Stomach smooth muscle (tissue), 2 donors: ENCODE results near the gene ASXL1.

Experiments used
- H3K27ac ChIP-seq: one replicate; pipeline ENCODE4 v1.7.0; 2013; ENCODE audit warnings: mild to moderate bottlenecking, low read length, inconsistent platforms
- H3K27me3 ChIP-seq, 2 donors: one replicate each; pipeline ENCODE4 v1.7.0; 2013; ENCODE audit warnings: low read length in 2 of 2; ENCODE audit not compliant: insufficient read depth in 2 of 2, control insufficient read depth in 1 of 2
- H3K36me3 ChIP-seq, 2 donors: one replicate each; pipeline ENCODE4 v1.7.0; 2013; ENCODE audit warnings: low read length in 2 of 2; ENCODE audit not compliant: control insufficient read depth in 2 of 2, insufficient read depth in 2 of 2
- H3K4me1 ChIP-seq: one replicate; pipeline ENCODE4 v1.7.0; 2013; ENCODE audit warnings: low read length; ENCODE audit not compliant: control insufficient read depth, insufficient read depth
- H3K4me3 ChIP-seq, 2 donors: one replicate each; pipeline ENCODE4 v1.7.0; 2013; ENCODE audit warnings: low read length in 2 of 2
- H3K9ac ChIP-seq, 2 donors: one replicate each; pipeline ENCODE4 v1.7.0; 2013; ENCODE audit warnings: low read length in 2 of 2, mild to moderate bottlenecking in 1 of 2
- H3K9me3 ChIP-seq, 2 donors: one replicate each; pipeline ENCODE4 v1.7.0; 2013; ENCODE audit warnings: low read length in 2 of 2; ENCODE audit not compliant: control insufficient read depth in 2 of 2
- donor health status: healthy.
- donor health status: Pancreatic carcinoma.

The ASXL1 gene

DNA sequence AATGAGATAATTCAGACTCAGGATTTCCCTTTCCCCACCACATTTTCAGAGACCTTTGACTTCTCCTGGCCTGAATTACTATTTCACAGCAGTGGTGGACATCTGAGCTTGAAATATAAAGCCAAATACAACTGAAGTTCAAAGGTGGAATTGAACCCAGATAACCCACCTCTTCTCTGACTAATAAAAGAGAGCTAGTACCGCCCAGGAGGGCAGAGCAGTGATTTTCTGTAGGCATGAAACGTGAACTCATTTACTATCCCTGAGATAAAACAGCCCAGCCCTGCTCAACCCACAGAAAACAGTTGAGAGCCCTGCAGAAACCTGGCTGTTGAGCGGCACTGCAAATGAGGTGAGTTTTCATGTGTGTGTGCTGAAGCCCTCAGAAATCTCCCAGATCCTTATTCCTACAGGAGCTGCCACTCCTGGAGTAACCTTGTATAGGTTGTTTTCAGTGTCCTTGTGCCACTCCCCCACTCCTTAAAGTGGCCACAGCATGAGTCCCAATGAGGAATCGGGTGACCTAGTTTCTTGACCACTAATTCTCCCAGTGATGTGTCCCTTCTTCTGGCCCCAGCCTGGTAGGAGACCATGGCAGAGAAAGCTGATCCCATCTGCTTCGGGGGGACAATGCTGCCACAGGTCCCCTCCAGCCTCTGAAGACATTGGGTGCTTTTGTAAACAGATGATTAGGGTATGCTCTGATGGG is 127.8 kb downstream of the ASXL1 start:
- H3K27me3 ChIP-seq: no peaks in the 10 kb centered on the region
- no peak overlapping the region for H3K4me3 ChIP-seq
- no peaks in the 10 kb centered on the region for H3K36me3 ChIP-seq
- H3K4me1 ChIP-seq: peaks cover 29% of the 10 kb centered on the region
- no peak overlapping the region for H3K9ac ChIP-seq
- no peaks in the 10 kb centered on the region for H3K9me3 ChIP-seq
- H3K27ac ChIP-seq: peak overlapping the region; percentile 31

- Histone ChIP-seq H3K36me3 (no peaks in the 10 kb centered on the region), H3K4me3 (no peak overlapping the region), H3K4me1 (peaks cover 17% of the 10 kb centered on the region), H3K27ac (no peak overlapping the region), H3K27me3 (no peaks in the 10 kb centered on the region), H3K9ac (no peak overlapping the region), H3K9me3 (no peaks in the 10 kb centered on the region)
Measured at GRCh38 chr20:32487381-32487780, 129.2 kb downstream of the ASXL1 start.

DNA sequence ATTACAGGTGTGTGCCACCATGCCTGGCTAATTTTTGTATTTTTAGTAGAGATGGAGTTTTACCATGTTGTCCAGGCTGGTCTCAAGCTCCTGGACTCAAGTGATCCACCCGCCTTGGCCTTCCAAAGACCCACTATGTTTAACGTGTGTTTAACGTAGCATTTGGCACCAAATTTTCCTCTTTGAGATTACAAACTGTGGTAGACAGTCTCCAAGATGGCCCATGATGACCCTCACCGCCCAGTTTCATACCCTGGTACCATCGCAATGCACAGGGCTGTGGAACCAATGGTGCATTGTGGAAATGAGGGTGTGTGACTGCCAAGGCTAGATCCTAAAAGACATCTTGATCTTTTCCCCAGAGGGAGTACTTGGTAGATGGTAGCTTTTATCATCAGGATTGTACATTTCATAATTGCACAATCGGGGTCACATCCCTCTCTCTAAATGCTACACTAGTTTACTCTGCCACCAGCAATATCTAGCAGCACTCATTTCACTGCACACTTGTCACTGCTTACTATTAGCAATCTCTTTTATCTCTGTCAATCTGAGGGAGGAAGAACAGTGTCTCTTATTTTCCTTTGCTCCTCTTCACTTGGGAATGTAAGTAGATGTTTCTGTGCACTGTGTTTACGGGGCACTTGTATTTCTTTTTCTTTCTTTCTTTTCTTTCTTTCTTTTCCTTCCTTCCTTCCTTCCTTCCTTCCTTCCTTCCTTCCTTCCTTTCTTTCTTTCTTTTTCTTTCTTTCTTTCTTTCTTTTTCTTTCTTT is 130.1 kb downstream of the ASXL1 start:
- no peaks in the 10 kb centered on the region for H3K27me3 ChIP-seq
- no peaks in the 10 kb centered on the region for H3K9me3 ChIP-seq
- H3K9ac ChIP-seq: no peak overlapping the region
- H3K4me3 ChIP-seq: no peak overlapping the region
- no peaks in the 10 kb centered on the region for H3K36me3 ChIP-seq
- H3K4me1 ChIP-seq: peaks cover 12% of the 10 kb centered on the region
- H3K27ac ChIP-seq: no peak overlapping the region
